Skeletal muscle tissue (tissue), 4 donors: ENCODE data around the gene NOP14. TPM values are rescaled to one million over a fixed set of nuclear protein-coding genes. Genes with fewer than 3 reads are reported as not detected.
A peak's percentile ranks its signal among the peaks of the same experiment; 100 is the strongest.
"Not testable (repeated sequence)": the region's sequence is repeated elsewhere in the genome, so short reads cannot be mapped to it uniquely, and the experiment has no call there.

Experiments
- H3K27ac ChIP-seq: one replicate; pipeline ENCODE4 v1.7.0; 2013; ENCODE audit warnings: mild to moderate bottlenecking, low read depth, low read length, inconsistent platforms
- H3K27me3 ChIP-seq, 3 donors: one replicate each; pipeline ENCODE4 v1.7.0; 2013; ENCODE audit warnings: low read length in 3 of 3; ENCODE audit not compliant: control insufficient read depth in 3 of 3, insufficient read depth in 3 of 3
- H3K36me3 ChIP-seq, 3 donors: one replicate each; pipeline ENCODE4 v1.7.0; 2013; ENCODE audit warnings: low read length in 3 of 3; ENCODE audit not compliant: control insufficient read depth in 3 of 3, insufficient read depth in 3 of 3
- H3K4me1 ChIP-seq, 3 donors: one replicate each; pipeline ENCODE4 v1.7.0; 2013; ENCODE audit warnings: low read length in 3 of 3, mild to moderate bottlenecking in 3 of 3; ENCODE audit not compliant: control insufficient read depth in 3 of 3, insufficient read depth in 3 of 3
- H3K4me3 ChIP-seq, 3 donors: one replicate each; pipeline ENCODE4 v1.7.0; 2013; ENCODE audit warnings: low read length in 3 of 3
- H3K9ac ChIP-seq, 3 donors: one replicate each; pipeline ENCODE4 v1.7.0; 2013; ENCODE audit warnings: low read length in 3 of 3, mild to moderate bottlenecking in 3 of 3, moderate library complexity in 2 of 3, low read depth in 1 of 3
- H3K9me3 ChIP-seq, 3 donors: one replicate each; pipeline ENCODE4 v1.7.0; 2013; ENCODE audit warnings: low read length in 3 of 3; ENCODE audit not compliant: control insufficient read depth in 3 of 3
- total RNA-seq: library from RNA; depleted of rRNA; stranded (reverse); fragments of >200 nt; gene quantifications from one replicate; pipeline ENCODE4 v1.2.3, GENCODE V29; 2014
- donor health status: Osteomylitis.

NOP14 gene
- total RNA-seq, 1 donor from 2014 or later, result 10.4 TPM

- H3K4me1 ChIP-seq, result peaks cover 30 to 33% (median 31%) of the 10 kb centered on the region in 3 donors
- peak overlapping the region; percentile 83 to 96 (median 85) for H3K4me3 ChIP-seq
- peak overlapping the region; percentile 87 for H3K27ac ChIP-seq
- H3K27me3 ChIP-seq, result no peaks in the 10 kb centered on the region
- peak overlapping the region; percentile 85 to 95 (median 93) for H3K9ac ChIP-seq
- peaks cover 0 to 3% (median under 1%) of the 10 kb centered on the region in 3 donors for H3K36me3 ChIP-seq
- no peaks in the 10 kb centered on the region for H3K9me3 ChIP-seq
Measured at GRCh38 chr4:2962614-2963174, 512 bp downstream of the NOP14 start.

DNA sequence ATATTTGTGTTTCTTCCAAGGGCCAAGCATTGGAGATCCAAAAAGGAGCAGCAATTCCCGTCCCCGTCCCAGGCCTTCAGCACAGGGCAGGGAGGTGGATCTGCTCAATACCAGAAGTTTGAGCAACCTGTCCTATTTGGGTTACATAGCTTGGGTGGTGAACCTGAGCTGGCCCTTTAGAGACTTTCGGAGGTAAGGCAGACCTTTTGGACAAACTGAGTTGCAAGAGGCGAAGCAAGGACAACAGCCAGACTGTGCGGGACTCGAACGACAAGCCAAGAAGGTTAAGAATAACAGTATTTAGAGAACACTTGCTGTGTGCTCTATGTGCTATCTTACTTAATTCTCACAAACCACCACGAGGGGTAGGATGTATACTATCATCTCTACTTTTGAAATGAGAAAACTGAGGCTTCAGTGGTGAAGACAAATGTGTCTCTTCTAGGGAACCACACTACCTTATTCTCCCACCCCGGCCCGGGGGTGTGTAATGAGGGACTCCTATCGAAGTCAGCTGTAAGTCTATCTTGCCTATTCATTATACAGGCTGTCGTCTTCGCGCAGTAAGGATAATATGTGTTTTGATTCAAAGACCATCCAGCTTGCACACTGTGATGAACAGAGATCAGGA is 1.3 kb downstream of the NOP14 start:
- Histone ChIP-seq H3K27me3 (no peaks in the 10 kb centered on the region), H3K9me3 (no peaks in the 10 kb centered on the region), H3K4me1 (peaks cover 31 to 36% (median 32%) of the 10 kb centered on the region in 3 donors), H3K4me3 (peak overlapping the region; percentile 83 to 96 (median 85)), H3K9ac (peak overlapping the region; percentile 85 to 95 (median 93)), H3K27ac (no peak overlapping the region), H3K36me3 (peaks cover 3 to 9% (median 6%) of the 10 kb centered on the region in 3 donors)

DNA sequence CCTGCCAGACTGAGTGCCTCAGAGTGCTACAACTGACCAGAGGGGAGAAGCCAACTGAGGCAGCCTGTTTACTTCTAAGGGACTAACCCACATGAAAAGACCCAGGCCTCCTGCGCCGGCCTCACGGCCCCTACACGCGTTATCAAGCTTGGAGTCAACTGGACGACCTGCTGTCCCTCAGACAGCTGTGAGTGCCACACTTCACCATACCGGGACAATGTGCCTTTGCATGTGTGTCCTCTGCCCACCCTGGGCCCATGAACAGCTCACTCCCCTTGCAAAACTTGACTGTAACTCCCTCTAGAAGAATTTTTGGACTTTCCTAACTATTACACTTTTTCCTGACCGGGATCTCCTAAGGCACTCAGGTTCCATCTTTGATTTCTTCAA is 1.8 kb downstream of the NOP14 start:
- peaks cover 31 to 36% (median 32%) of the 10 kb centered on the region in 3 donors for H3K4me1 ChIP-seq

DNA sequence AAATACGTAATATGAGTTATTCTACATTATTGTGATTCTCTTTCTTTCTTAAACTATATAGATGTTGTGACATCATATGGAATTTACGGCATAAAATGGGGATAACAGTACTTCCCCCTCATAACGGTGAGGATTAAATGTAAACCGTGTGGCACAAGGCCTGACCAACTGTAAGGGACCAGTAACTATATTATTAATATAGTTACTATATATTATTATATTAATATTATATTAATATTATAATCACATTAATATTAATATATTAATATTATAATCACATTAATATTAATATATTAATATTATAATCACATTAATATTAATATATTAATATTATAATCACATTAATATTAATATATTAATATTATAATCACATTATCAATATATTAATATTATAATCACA is 2.8 kb downstream of the NOP14 start:
- H3K4me3 ChIP-seq, H3K27ac ChIP-seq, H3K9me3 ChIP-seq, H3K9ac ChIP-seq, H3K27me3 ChIP-seq: not testable (repeated sequence)
- Histone ChIP-seq H3K4me1 (peaks cover 31 to 36% (median 32%) of the 10 kb centered on the region in 3 donors), H3K36me3 (peaks cover 11 to 23% (median 18%) of the 10 kb centered on the region in 3 donors)

More for the DNA sequence above, 1.8 kb downstream of the NOP14 start:
- H3K9me3 ChIP-seq, result no peaks in the 10 kb centered on the region
- H3K4me3 ChIP-seq, result peak overlapping the region; percentile 83 to 96 (median 85)
- peaks cover 3 to 14% (median 9%) of the 10 kb centered on the region in 3 donors for H3K36me3 ChIP-seq
- H3K9ac ChIP-seq, result peak overlapping the region; percentile 85 to 95 (median 93)
- H3K27ac ChIP-seq, result no peak overlapping the region
- H3K27me3 ChIP-seq, result no peaks in the 10 kb centered on the region

GRCh38 chr4:2958446-2958845 is 4.8 kb downstream of the NOP14 start:
- H3K9ac ChIP-seq, result peak overlapping the region in 2 of 3 donors; percentile 36 to 42
- H3K9me3 ChIP-seq, result no peaks in the 10 kb centered on the region
- H3K4me1 ChIP-seq, result peaks cover 25 to 32% (median 28%) of the 10 kb centered on the region in 3 donors
- H3K36me3 ChIP-seq, result peaks cover 22 to 33% (median 30%) of the 10 kb centered on the region in 3 donors
- no peak overlapping the region for H3K4me3 ChIP-seq
- no peaks in the 10 kb centered on the region for H3K27me3 ChIP-seq
- H3K27ac ChIP-seq, result no peak overlapping the region

DNA sequence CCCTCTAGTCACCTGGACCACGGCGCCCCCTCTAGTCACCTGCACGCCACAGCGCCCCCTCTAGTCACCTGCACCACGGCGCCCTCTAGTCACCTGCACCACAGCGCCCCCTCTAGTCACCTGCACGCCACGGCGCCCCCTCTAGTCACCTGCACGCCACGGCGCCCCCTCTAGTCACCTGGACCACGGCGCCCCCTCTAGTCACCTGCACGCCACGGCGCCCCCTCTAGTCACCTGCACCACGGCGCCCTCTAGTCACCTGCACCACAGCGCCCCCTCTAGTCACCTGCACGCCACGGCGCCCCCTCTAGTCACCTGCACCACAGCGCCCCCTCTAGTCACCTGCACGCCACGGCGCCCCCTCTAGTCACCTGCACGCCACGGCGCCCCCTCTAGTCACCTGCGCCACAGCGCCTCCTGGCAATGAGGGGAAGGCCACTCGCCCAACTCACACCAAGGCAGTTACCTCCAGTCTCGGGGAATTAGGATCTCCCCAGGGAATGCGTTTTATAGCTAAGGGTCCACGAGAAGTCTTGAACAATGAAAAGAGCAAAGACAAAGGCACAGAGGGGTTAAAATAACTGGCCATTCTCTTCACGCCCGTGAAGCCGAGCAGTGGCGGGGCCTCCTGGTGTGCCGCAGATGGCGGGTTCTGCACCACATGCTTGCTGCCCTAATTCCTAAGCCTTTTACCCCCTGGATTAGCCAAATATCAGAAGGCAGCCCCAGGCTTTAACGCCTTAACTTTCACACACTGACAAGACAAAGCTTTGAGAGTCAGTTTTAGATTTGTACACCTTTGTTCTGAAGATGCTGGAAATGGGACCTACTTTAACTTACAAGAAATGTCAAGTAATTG is 7.8 kb downstream of the NOP14 start:
- not testable (repeated sequence) for H3K9ac ChIP-seq, H3K9me3 ChIP-seq, H3K27ac ChIP-seq, H3K27me3 ChIP-seq, H3K4me3 ChIP-seq
- Histone ChIP-seq H3K4me1 (peaks cover 6 to 15% (median 14%) of the 10 kb centered on the region in 3 donors), H3K36me3 (peaks cover 43 to 61% (median 58%) of the 10 kb centered on the region in 3 donors)

DNA sequence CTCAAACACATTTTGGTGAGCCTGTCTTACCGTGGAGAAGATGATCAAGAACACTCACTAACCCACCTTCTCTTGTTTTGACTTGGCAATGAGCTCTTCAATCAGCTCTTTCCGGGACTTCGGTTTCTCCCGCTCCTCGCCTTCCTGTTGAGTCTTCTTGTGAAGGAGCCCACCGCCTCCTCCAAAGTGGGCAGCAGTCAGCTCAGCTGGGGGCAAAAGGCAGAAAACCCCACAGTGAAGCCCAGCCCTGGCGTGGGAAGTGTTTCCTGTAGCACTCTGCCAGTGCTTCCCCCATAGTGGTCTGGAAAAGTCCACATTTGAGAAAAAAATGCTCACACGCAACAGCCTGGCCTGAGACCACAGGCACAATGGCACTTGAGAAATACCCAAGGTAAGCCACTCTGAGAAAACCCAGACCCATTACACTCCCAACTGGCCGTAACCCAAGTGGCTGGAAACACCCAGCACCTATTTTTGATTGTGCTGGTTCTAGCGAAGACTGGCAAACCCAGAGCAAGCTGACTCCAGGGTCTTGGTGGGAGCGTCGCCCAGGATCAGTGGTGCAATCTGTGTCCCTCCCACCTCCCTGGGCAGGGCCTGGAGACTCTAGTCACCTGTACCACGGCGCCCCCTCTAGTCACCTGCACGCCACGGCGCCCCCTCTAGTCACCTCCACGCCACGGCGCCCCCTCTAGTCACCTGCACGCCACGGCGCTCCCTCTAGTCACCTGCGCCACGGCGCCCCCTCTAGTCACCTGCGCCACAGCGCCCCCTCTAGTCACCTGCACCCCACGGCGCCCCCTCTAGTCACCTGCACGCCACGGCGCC is 8.6 kb downstream of the NOP14 start:
- H3K4me3 ChIP-seq, result no peak overlapping the region
- no peak overlapping the region for H3K27ac ChIP-seq
- H3K36me3 ChIP-seq, result peaks cover 52 to 70% (median 66%) of the 10 kb centered on the region in 3 donors
- H3K9me3 ChIP-seq, result no peaks in the 10 kb centered on the region
- peaks cover 6 to 15% (median 14%) of the 10 kb centered on the region in 3 donors for H3K4me1 ChIP-seq
- H3K27me3 ChIP-seq, result no peaks in the 10 kb centered on the region
- no peak overlapping the region for H3K9ac ChIP-seq

- no peak overlapping the region for H3K27ac ChIP-seq
- no peak overlapping the region for H3K4me3 ChIP-seq
- H3K9me3 ChIP-seq, result no peaks in the 10 kb centered on the region
- no peak overlapping the region for H3K9ac ChIP-seq
- H3K4me1 ChIP-seq, result peaks cover 3 to 11% (median 10%) of the 10 kb centered on the region in 3 donors
- peaks cover 60 to 80% (median 76%) of the 10 kb centered on the region in 3 donors for H3K36me3 ChIP-seq
- no peaks in the 10 kb centered on the region for H3K27me3 ChIP-seq
Measured at GRCh38 chr4:2953496-2953895, 9.7 kb downstream of the NOP14 start.

DNA sequence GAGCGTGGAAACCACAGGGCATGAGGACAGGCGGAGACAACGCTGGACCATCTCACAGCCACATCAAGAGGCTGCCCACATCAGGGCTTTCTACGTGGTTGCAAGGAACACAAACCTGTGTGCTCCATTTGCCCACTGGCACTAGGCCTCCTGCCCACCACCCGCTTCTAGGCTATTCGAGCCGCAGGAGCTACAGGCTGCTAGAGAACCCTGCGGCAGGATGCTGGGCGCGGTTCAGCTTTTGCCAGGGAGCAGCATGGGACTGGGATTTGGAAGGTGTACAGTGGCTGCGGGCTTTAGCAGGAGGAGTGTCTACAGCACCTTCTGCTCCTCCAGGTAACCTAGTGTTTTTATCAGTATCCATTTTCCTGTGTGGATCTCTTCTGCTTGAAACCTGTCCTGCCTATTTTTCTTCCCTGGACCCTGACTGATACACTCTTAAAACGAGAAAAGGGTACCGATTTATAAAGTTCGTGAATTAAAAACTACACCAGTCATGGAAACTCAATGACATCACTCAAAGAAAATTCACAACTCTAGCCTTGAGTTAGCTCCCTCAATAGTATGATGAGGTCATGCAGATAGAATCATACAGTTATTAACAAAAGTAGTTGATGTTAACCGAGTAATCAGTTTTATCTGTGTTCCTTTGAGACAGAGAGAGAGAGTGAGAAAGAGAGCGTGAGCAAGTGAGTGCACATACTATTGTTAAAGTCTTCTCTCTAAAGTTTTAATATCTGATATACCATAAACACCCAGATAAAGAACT is 12.8 kb downstream of the NOP14 start:
- Histone ChIP-seq H3K4me3 (no peak overlapping the region), H3K4me1 (peaks cover 0 to 3% (median 0%) of the 10 kb centered on the region in 3 donors), H3K36me3 (peaks cover 74 to 87% (median 84%) of the 10 kb centered on the region in 3 donors), H3K9me3 (no peaks in the 10 kb centered on the region), H3K27ac (no peak overlapping the region), H3K9ac (no peak overlapping the region), H3K27me3 (no peaks in the 10 kb centered on the region)
